Right renal cortex interstitium (tissue), 3 donors: ENCODE measurements around the gene GJA4. TPM values are rescaled to one million over a fixed set of nuclear protein-coding genes. Genes with fewer than 3 reads are reported as not detected.
"Not testable (repeated sequence)": the region's sequence is repeated elsewhere in the genome, so short reads cannot be mapped to it uniquely, and the experiment has no call there.

ENCODE experiments used
- DNase-seq, 3 donors: peaks; one replicate each; pipeline ENCODE4 v3.0.0-alpha.2; 2013; ENCODE audit warnings: low read depth in 3 of 3, low spot score in 2 of 3
- polyA plus RNA-seq, 3 donors: library from polyadenylated mRNA; unstranded; fragments of 120-200 nt; gene quantifications; one replicate each; pipeline ENCODE4 v1.2.1, GENCODE V29; 2013; ENCODE audit not compliant: insufficient read length in 3 of 3

GJA4 gene
- polyA plus RNA-seq, 3 donors = 15.4 to 20.3 (median 16.2) TPM

DNA sequence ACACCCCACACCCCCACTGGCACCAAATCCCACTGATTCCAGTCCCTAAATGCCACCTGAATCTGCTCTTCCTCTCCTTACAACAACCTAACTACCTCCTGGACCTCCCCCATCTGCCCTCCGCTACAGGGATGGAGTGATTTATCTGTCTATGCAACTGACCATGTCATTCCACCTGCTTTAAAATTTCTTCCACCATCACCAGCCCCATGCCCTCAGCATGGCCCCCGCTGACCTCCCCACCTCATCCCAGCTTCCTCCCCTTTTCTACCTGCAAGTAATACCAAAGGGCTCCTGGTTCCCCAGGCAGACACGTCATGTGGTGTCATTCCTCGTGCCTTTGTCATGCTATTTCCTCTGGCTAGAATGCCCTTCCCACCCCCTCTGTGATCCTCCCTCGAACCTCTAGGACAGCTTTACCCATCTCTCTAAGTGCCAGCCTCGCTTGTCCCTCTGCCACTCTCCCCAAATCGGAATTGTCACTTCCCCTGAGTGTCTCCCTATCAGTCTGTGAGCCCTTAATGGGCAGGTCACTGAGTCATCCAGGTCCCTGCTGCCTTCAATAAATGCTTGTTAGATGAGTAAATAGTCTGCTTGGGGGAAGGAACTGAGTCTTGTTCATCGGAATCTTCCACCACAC lies 29.5 kb upstream of the GJA4 start:
- DNase-seq = no peak

DNA sequence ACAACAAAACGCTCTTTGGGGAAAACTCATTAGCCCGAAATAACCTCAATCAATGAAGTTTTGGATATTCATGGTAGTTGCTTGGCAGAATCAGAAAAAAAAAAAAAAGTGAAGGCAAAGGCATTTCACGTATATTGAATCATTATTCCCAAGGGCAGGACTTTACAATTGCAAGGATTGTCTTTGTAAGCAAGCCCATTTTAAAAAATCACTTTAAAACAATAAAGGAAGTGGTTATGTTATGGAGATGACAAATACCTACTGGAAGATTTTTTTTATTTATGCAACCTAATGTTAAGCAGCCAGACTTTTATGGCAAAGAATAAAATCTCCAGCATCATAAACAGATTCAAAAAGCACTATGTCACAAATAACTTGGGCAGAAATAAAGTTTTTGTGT lies 23.9 kb upstream of the GJA4 start:
- no peak for DNase-seq

DNA sequence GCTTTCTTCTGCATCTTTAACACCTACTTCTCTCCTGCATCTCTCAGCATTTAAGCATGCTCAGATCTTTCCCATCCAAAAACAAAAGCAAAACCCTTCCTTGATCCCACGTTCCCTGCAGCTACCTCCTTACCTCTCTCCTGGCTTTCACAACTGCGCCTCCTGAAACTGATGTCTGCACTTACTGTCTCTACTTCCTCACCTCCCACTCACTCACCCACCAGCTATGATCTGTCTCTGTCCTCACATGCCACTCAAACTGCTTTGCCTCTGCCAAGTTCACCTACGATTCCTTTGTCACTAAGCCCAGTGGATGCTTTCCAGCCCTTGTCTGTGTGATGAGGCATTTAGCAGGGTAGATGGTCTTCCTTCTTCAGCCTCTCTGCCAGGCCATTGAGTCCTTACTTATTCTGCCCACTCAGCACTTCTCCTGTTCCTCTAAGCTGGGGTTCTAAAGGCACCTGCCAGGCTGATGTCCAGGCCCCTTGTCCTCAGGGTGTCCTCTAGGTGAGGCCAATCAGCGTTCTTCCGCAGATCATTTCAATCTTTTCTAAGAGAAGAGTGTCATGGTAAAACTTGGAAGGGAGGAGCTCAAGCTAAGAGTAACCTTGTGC lies 21.8 kb upstream of the GJA4 start:
- no peak for DNase-seq

DNA sequence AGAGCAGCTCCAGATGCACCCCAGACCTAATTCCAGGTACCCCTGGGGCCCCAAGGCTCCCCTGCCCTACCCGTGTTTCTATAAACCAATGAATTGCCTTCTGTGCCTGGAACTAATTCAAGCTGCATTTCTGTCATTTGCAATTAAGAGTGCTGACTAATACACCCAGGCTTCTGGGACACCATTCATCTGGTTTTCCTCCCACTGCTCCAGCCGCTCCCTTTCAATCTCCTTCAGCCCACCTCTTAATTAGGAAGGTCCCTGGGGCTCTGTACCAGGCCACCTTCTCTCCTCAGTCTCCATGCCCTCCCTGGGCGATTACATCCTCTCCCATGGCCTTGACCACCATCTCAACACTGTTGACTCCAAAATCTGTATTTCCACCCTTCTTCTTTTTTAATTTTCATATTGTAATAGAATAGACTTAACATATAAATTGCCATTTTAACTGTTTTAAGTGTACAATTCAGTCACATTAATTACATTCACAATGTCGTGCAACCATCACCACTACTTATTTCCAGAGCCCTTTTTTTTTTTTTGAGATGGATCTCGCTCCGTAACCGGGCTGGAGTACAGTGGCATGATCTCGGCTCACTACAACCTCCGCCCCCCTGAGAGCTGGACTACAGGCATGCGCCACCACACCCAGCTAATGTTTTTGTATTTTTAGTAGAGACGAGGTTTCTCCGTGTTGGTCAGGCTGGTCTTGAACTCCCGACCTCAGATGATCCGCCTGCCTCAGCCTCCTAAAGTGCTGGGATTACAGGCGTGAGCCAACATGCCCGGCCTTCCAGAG lies 21.0 kb upstream of the GJA4 start:
- DNase-seq = no peak

DNA sequence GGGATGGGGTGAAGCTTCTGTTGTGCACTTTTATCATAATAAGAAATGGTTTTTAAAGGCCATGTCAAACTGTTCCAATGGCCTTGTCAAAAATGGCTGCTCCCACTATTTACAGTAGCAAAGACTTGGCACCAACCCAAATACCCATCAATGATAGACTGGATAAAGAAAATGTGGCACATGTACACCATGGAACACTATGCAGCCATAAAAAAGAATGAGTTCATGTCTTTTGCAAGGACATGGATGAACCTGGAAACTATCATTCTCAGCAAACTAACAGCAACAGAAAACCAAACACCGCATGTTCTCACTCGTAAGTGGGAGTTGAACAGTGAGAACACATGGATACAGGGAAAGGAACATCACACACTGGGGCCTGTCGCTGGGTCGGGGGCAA lies 19.7 kb upstream of the GJA4 start:
- not testable (repeated sequence) for DNase-seq

DNA sequence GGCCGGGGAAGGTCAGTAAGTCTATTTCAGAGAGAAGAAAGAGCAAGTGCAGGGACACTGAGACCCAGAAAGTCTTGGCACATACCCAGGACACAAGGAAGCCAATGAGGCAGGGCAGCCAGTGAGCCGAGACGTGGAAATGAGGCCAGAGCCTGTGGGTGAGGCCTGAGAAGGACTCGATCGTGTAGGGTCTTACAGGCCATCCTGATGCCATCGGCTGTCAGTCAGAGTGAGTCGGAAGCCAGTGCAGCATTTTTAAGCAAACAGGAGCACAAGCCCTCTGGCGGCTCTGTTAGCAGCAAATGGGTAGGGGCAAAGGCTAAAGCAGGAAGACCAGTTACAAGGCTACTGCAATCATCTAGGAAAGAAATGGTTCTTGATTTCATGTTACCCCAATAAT lies 17.8 kb upstream of the GJA4 start:
- no peak for DNase-seq

DNA sequence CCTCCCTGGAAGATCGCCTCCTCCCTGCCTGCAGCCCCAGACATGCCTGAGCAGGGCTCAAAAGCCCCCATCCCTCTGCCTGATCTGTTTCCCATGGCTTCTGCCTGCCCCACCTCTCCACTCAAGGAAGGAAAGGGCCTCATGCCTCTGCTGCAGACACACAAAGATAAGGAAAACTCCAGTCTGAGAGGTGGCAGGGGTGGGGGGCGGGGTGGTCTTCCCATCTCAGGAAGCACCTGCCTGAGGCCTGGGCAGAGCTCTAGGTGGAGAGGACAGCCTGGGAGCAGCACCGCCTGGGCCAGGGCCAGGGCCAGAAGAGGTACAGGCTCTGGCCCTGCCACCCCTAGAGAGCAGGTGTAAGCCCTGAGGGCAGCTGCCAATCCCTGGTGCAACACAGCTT lies 15.9 kb upstream of the GJA4 start:
- DNase-seq = no peak

DNA sequence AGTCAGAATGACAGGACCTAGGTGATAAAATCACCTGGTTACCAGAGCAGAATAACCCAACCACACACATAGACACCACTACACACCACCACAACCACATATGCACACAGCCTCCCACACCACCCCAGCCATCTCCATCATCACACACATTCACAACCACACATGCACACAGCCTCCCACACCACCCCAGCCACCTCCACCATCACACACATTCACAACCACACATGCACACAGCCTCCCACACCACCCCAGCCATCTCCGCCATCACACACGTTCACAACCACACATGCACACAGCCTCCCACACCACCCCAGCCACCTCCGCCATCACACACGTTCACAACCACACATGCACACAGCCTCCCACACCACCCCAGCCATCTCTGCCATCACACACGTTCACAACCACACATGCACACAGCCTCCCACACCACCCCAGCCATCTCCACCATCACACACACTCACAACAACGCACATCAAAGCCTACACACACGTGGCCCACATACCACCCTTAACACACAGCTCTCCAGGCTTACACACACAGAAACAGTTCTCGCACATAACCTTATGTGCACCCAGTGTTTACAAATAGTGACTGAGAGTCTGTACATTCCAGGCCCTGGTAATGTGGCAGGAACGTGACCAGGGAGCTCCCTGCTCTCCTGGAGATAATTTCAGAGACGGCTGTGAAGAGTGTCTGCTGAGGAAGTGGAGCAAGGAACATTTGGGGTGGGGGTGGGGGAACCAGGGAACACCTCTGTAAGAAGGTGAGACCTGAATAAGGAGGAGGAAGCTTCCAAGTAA lies 15.1 kb upstream of the GJA4 start:
- DNase-seq = no peak

DNA sequence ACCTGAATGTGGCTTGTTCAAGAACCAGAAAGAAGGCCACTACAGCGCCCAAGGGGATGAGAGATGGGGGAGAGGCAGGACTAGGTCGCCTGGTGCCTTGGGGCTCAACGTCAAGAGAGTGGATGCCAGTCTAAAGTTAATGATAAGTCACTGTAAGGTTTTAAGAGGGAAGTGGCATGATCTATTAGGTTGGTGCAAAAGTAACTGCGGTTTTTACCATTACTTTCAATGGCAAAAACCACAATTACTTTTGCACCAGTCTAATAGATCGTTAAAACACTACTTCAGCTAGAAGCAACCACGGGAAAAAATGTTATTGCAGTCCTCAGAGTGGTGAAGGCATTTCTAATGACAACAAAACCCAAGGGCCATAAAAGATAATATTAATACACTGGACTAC lies 14.4 kb upstream of the GJA4 start:
- no peak for DNase-seq

DNA sequence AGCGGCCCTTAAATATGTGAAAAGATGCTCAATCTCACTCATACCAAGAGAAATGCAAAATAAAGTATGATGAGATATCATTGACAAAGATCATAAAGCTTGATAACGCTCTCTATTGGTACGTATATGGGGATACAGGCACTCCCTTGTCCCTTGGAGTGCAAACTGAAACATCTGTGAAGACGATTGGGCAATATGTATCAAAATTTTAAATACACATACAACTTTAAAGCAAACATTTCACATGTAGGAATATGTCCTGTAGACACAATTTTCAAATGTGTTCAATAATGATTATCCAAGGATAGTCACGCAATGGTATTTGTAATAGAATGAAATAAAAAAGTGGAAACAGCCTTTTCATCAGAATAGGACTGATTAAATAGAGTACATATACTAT lies 13.8 kb upstream of the GJA4 start:
- DNase-seq = no peak

DNA sequence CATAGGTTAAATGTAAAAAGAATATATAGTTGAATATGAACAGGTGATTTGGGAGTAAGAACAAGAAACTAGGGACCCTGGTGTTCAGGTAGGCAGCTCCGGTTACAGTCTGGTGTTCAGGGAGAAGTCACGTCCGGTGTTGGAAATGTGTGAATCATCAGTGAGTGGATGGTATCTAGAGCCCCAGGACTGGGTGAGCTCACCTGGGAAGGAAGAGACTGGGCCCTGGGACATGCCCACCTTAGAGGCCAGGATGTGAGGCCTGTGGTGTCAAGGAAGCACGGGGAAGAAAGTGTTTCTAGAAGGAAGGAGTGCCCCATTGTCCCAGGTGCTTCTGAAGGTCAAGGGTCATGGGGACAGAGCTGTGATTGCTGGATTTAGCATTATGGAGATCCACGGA lies 13.3 kb upstream of the GJA4 start:
- no peak for DNase-seq

DNA sequence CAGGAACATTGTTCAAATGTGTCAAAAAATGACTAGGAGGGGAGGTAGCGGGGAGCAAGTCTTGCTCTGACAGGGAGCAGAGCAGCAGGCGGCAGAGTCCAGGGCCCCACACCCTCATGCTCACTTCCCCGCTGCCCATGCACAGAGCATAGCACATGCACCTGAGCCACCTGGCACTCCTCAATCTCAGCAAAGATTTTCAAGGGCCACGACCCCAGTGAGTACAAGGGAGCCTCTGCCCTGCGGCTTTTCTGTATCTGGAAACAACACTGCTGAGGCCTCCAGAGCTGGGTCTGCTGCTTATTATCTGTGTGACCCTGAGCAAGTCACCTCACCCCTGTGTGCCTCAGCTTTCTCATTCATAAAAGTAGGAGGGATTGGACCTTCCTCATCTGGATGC lies 12.8 kb upstream of the GJA4 start:
- DNase-seq = no peak

DNA sequence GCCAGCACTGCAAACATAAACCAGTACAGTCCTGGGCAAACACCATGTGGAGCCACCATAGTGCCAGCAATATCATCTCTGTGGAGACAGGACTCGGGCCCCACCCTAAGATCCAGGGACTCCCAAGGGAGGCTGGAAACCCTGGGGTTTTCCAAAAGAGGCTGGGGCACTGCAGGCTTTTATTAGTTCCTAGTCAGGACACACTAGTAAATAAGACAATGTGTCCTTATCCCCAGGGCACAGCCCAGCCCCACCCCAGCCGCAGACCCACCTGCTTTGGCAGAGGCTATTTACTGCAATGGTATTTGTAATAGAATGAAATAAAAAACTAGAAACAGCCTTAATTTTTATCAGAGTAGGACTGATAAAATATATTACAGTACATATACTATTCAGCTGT lies 12.3 kb upstream of the GJA4 start:
- no peak for DNase-seq

DNA sequence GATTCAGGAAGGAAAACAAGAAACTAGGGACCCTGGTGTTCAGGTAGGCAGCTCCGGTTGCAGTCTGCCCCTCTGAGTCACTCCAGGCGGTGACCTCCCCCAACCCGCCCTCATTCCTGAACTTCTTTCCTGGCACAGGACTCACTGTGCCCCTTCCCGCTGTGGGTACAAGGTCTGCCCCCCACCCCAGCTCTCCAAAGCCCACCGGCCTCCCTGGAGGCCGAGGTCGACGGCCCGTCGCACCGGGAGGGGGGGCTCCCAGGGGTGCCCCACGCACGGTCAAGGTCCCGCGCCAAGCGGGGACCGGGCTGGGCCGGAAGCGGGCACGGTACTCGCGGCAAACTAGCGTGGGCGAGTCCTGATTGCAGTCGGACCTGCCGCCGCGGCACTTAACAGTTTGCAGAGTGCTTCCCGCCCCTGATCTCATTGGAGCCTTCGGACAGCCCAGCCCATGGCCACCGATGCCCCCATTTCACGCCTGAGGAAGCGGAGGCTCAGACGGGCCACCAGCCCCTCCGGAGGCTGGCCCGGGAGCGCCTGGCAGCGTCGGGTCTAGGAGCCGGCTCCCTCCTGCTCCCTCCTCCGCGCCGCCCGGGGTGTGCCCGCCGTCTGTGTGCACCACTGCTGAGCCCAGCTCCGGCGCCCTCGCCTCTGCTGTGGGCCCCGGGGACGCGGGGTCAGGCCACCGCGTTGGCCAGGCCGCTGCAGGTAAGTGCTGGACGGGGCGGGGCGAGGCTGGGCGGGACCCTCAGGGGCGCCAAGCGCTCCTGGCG lies 11.5 kb upstream of the GJA4 start, which contains the start of gene GJB3:
Gene GJB3 (plus strand): TSS at position 144 of the 773 bp plus-strand sequence. CDS start 3,549 bp downstream, outside the sequence.
- no peak for DNase-seq

DNA sequence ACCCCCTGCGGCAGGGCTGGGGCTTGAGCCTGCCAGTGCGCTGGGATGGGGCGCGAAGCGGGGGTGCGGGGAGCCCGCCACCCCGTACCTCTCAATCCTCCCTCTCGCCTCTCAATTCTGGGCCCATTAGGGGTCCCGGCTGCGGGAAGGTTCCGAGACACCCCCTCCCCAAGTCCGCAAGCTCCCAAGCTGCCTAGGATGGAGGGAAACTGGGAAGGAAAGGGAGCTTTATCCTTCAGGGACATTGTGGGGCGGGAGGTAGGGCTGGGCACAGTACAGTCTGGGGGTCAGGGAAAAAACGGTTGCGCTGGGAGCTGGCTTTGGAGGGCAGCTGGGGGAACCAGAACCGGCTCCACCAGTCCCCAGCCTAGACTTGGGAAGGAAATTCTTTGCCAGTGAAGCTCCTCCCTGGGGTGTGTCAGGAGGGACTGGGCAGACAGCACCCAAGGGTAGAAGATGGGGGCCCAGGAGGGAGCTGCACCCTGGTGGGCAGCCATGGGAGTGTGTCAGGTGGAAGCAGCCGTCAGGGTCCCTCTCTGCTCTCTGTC lies 10.9 kb upstream of the GJA4 start:
- DNase-seq = no peak

DNA sequence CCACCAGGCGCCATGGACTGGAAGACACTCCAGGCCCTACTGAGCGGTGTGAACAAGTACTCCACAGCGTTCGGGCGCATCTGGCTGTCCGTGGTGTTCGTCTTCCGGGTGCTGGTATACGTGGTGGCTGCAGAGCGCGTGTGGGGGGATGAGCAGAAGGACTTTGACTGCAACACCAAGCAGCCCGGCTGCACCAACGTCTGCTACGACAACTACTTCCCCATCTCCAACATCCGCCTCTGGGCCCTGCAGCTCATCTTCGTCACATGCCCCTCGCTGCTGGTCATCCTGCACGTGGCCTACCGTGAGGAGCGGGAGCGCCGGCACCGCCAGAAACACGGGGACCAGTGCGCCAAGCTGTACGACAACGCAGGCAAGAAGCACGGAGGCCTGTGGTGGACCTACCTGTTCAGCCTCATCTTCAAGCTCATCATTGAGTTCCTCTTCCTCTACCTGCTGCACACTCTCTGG lies 8.0 kb upstream of the GJA4 start:
- DNase-seq = no peak

DNA sequence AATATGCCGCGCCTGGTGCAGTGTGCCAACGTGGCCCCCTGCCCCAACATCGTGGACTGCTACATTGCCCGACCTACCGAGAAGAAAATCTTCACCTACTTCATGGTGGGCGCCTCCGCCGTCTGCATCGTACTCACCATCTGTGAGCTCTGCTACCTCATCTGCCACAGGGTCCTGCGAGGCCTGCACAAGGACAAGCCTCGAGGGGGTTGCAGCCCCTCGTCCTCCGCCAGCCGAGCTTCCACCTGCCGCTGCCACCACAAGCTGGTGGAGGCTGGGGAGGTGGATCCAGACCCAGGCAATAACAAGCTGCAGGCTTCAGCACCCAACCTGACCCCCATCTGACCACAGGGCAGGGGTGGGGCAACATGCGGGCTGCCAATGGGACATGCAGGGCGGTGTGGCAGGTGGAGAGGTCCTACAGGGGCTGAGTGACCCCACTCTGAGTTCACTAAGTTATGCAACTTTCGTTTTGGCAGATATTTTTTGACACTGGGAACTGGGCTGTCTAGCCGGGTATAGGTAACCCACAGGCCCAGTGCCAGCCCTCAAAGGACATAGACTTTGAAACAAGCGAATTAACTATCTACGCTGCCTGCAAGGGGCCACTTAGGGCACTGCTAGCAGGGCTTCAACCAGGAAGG lies 7.4 kb upstream of the GJA4 start:
- no peak for DNase-seq

DNA sequence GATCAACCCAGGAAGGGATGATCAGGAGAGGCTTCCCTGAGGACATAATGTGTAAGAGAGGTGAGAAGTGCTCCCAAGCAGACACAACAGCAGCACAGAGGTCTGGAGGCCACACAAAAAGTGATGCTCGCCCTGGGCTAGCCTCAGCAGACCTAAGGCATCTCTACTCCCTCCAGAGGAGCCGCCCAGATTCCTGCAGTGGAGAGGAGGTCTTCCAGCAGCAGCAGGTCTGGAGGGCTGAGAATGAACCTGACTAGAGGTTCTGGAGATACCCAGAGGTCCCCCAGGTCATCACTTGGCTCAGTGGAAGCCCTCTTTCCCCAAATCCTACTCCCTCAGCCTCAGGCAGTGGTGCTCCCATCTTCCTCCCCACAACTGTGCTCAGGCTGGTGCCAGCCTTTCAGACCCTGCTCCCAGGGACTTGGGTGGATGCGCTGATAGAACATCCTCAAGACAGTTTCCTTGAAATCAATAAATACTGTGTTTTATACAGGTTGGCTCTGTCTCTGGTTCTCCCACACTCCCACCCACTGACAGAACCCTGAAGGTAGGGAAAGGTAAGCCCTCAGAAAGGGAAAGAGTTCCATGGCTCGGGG lies 6.8 kb upstream of the GJA4 start:
- no peak for DNase-seq
